Neural cell (in vitro differentiated cells): ENCODE results near the gene P3H3. TPM values are rescaled to one million over a fixed set of nuclear protein-coding genes. Genes with fewer than 3 reads are reported as not detected.
A peak's percentile ranks its signal among the peaks of the same experiment; 100 is the strongest.

Experiments
- H2AFZ ChIP-seq: fragments of 200-600, 300-800 bp; sonication (generic), shearing (Covaris generic); 2 replicates; pipeline ENCODE4 v1.6.0; 2014; ENCODE audit warnings: low read depth, mild to moderate bottlenecking, antibody characterized with exemption, low read length, moderate library complexity
- H3F3A ChIP-seq: fragments of 200-600 bp; shearing (Covaris generic); 2 replicates; pipeline ENCODE4 v1.6.1; 2016; ENCODE audit warnings: mild to moderate bottlenecking, moderate library complexity, mixed read lengths, antibody characterized with exemption, low read length; ENCODE audit not compliant: insufficient read depth, poor library complexity, severe bottlenecking
- H3K27ac ChIP-seq: fragments of 200-600, 300-800 bp; sonication (generic), shearing (Covaris generic); 2 replicates; pipeline ENCODE4 v1.5.1; 2014; ENCODE audit warnings: mild to moderate bottlenecking, low read length, moderate library complexity
- H3K27me3 ChIP-seq: fragments of 300-800, 200-600 bp; sonication (generic), shearing (Covaris generic); 2 replicates; pipeline ENCODE4 v1.6.0; 2014; ENCODE audit warnings: mild to moderate bottlenecking, low read depth, low read length, moderate library complexity; ENCODE audit not compliant: insufficient read depth
- H3K36me3 ChIP-seq: fragments of 300-800, 200-600 bp; sonication (generic), shearing (Covaris generic); 2 replicates; pipeline ENCODE4 v1.5.1; 2014; ENCODE audit warnings: mild to moderate bottlenecking, antibody characterized with exemption, low read length, moderate library complexity; ENCODE audit not compliant: insufficient read depth
- H3K4me2 ChIP-seq: fragments of 300-800, 200-600 bp; sonication (generic), shearing (Covaris generic); 2 replicates; pipeline ENCODE4 v1.6.0; 2014; ENCODE audit warnings: mild to moderate bottlenecking, low read length
- H3K4me3 ChIP-seq: fragments of 300-800, 200-600 bp; sonication (generic), shearing (Covaris generic); 2 replicates; pipeline ENCODE4 v1.5.1; 2014; ENCODE audit warnings: mild to moderate bottlenecking, low read length, moderate library complexity
- H3K79me2 ChIP-seq: fragments of 200-600 bp; shearing (Covaris generic); replicated peaks from 2 replicates; pipeline ENCODE4 v1.6.0; 2014; ENCODE audit warnings: mild to moderate bottlenecking, low read length, moderate library complexity; ENCODE audit not compliant: insufficient read depth
- H3K9ac ChIP-seq: fragments of 300-800, 200-600 bp; sonication (generic), shearing (Covaris generic); 2 replicates; pipeline ENCODE4 v1.6.1; 2016; ENCODE audit warnings: mild to moderate bottlenecking, low read length, mixed read lengths
- H3K9me2 ChIP-seq: fragments of 200-600 bp; shearing (Covaris generic); 2 replicates; pipeline ENCODE4 v1.6.1; 2016; ENCODE audit warnings: mild to moderate bottlenecking, low read length, mixed read lengths; ENCODE audit not compliant: insufficient read depth
- H3K9me3 ChIP-seq: fragments of 200-600, 300-800 bp; sonication (generic), shearing (Covaris generic); 2 replicates; pipeline ENCODE4 v1.6.1; 2016; ENCODE audit warnings: mild to moderate bottlenecking, mixed run types, low read length, moderate library complexity, mixed read lengths
- H4K20me1 ChIP-seq: fragments of 200-600 bp; shearing (Covaris generic); 2 replicates; pipeline ENCODE4 v1.6.1; 2016; ENCODE audit warnings: mild to moderate bottlenecking, mixed run types; ENCODE audit not compliant: insufficient read depth
- EP300 ChIP-seq: fragments of 450-650 bp; conservative IDR thresholded peaks from 2 replicates; pipeline ENCODE4 v1.6.1; 2014; ENCODE audit warnings: antibody characterized with exemption, mild to moderate bottlenecking, moderate library complexity; ENCODE audit not compliant: poor library complexity, severe bottlenecking
- EZH2 ChIP-seq: fragments of 200-600, 300-800 bp; shearing (Covaris generic), sonication (generic); IDR thresholded peaks from 2 replicates; pipeline ENCODE4 v1.6.1; 2014; ENCODE audit warnings: antibody characterized with exemption, low read length, borderline replicate concordance, mild to moderate bottlenecking; ENCODE audit not compliant: insufficient read depth, poor library complexity, severe bottlenecking
- MXI1 ChIP-seq: fragments of 450-650 bp; conservative IDR thresholded peaks from 2 replicates; pipeline ENCODE4 v1.6.1; 2014; ENCODE audit warnings: antibody characterized with exemption, mild to moderate bottlenecking; ENCODE audit not compliant: poor library complexity, severe bottlenecking
- POLR2AphosphoS5 ChIP-seq: IDR thresholded peaks from 2 replicates; pipeline ENCODE4 v1.6.1; 2012
- RAD21 ChIP-seq: fragments of 450-650 bp; conservative IDR thresholded peaks from 2 replicates; pipeline ENCODE4 v1.6.1; 2014; ENCODE audit warnings: antibody characterized with exemption, mild to moderate bottlenecking, moderate library complexity
- SMC3 ChIP-seq: fragments of 450-650 bp; conservative IDR thresholded peaks from 2 replicates; pipeline ENCODE4 v1.6.1; 2014; ENCODE audit warnings: antibody characterized with exemption, mild to moderate bottlenecking, moderate library complexity; ENCODE audit not compliant: poor library complexity
- TAF1 ChIP-seq: IDR thresholded peaks from 2 replicates; pipeline ENCODE4 v1.6.1; 2012; ENCODE audit warnings: low read depth
- polyA plus RNA-seq: library from polyadenylated mRNA; depleted of rRNA; stranded (reverse); fragments of >200 nt; gene quantifications from 2 replicates; pipeline ENCODE4 v1.2.3, GENCODE V29; 2014
- TF ChIP-seq, protein P1 (sequence below): IDR thresholded peaks from 2 replicates; pipeline ENCODE4 v1.6.1; 2012; ENCODE audit warnings: borderline replicate concordance
- TF ChIP-seq, protein P2 (sequence below): fragments of 450-650 bp; IDR thresholded peaks from 2 replicates; pipeline ENCODE4 v1.5.1; 2014; ENCODE audit warnings: antibody characterized with exemption, mild to moderate bottlenecking, moderate library complexity; ENCODE audit not compliant: poor library complexity, severe bottlenecking

P3H3 gene
- polyA plus RNA-seq, 1 donor from 2014 or later, result 58.9 TPM

DNA sequence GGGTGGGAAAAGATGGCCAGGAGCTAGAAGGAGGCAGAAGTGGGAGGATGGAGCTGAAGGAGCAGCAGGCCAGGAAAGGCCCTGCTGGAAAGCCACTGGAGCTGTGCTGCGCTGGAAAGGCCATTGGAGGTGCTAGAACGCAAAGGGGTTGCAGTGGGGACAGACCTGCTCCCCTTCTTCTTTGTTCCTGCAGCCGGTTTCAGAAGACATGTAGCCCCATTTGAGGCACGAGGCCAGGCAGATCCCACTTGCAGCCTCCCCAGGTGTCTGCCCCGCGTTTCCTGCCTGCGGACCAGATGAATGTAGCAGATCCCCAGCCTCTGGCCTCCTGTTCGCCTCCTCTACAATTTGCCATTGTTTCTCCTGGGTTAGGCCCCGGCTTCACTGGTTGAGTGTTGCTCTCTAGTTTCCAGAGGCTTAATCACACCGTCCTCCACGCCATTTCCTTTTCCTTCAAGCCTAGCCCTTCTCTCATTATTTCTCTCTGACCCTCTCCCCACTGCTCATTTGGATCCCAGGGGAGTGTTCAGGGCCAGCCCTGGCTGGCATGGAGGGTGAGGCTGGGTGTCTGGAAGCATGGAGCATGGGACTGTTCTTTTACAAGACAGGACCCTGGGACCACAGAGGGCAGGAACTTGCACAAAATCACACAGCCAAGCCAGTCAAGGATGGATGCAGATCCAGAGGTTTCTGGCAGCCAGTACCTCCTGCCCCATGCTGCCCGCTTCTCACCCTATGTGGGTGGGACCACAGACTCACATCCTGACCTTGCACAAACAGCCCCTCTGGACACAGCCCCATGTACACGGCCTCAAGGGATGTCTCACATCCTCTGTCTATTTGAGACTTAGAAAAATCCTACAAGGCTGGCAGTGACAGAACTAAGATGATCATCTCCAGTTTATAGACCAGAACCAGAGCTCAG, 8.8 kb upstream of the P3H3 start (continued):
- no peak for TF ChIP-seq MXI1

DNA sequence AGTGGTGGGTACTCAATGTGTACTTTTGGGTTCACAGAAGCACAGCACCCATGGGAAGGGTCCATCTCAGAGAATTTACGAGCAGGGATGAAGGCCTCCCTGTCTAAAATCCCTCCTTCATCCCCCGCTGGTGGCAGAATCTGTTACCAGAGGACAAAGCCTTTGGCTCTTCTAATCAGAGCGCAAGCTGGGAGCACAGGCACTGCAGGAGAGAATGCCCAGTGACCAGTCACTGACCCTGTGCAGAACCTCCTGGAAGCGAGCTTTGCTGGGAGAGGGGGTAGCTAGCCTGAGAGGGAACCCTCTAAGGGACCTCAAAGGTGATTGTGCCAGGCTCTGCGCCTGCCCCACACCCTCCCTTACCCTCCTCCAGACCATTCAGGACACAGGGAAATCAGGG, 8.0 kb upstream of the P3H3 start:
- Histone ChIP-seq H3K9me2 (no peaks in the 10 kb centered on the region), H3K27ac (peak overlapping the region; percentile 88), H3K4me3 (peak overlapping the region; percentile 70), H3F3A (peaks cover 5% of the 10 kb centered on the region), H3K9ac (peak overlapping the region; percentile 88), H3K79me2 (peaks cover 25% of the 10 kb centered on the region), H3K9me3 (no peaks in the 10 kb centered on the region), H3K4me2 (no peak overlapping the region), H3K36me3 (no peaks in the 10 kb centered on the region), H4K20me1 (no peaks in the 10 kb centered on the region), H2AFZ (no peak overlapping the region), H3K27me3 (no peaks in the 10 kb centered on the region)
- TF ChIP-seq, protein P1, sequence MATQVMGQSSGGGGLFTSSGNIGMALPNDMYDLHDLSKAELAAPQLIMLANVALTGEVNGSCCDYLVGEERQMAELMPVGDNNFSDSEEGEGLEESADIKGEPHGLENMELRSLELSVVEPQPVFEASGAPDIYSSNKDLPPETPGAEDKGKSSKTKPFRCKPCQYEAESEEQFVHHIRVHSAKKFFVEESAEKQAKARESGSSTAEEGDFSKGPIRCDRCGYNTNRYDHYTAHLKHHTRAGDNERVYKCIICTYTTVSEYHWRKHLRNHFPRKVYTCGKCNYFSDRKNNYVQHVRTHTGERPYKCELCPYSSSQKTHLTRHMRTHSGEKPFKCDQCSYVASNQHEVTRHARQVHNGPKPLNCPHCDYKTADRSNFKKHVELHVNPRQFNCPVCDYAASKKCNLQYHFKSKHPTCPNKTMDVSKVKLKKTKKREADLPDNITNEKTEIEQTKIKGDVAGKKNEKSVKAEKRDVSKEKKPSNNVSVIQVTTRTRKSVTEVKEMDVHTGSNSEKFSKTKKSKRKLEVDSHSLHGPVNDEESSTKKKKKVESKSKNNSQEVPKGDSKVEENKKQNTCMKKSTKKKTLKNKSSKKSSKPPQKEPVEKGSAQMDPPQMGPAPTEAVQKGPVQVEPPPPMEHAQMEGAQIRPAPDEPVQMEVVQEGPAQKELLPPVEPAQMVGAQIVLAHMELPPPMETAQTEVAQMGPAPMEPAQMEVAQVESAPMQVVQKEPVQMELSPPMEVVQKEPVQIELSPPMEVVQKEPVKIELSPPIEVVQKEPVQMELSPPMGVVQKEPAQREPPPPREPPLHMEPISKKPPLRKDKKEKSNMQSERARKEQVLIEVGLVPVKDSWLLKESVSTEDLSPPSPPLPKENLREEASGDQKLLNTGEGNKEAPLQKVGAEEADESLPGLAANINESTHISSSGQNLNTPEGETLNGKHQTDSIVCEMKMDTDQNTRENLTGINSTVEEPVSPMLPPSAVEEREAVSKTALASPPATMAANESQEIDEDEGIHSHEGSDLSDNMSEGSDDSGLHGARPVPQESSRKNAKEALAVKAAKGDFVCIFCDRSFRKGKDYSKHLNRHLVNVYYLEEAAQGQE, result no peak
- no peak for TF ChIP-seq EP300
- TF ChIP-seq POLR2AphosphoS5, result no peak
- no peak for TF ChIP-seq TAF1
- TF ChIP-seq RAD21, result no peak
- TF ChIP-seq EZH2, result no peak
- TF ChIP-seq SMC3, result no peak
- TF ChIP-seq, protein P2, sequence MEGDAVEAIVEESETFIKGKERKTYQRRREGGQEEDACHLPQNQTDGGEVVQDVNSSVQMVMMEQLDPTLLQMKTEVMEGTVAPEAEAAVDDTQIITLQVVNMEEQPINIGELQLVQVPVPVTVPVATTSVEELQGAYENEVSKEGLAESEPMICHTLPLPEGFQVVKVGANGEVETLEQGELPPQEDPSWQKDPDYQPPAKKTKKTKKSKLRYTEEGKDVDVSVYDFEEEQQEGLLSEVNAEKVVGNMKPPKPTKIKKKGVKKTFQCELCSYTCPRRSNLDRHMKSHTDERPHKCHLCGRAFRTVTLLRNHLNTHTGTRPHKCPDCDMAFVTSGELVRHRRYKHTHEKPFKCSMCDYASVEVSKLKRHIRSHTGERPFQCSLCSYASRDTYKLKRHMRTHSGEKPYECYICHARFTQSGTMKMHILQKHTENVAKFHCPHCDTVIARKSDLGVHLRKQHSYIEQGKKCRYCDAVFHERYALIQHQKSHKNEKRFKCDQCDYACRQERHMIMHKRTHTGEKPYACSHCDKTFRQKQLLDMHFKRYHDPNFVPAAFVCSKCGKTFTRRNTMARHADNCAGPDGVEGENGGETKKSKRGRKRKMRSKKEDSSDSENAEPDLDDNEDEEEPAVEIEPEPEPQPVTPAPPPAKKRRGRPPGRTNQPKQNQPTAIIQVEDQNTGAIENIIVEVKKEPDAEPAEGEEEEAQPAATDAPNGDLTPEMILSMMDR, result no peak
- no peak for TF ChIP-seq MXI1
